ENCODE data around the gene POU6F1. TPM values are rescaled to one million over a fixed set of nuclear protein-coding genes. Genes with fewer than 3 reads are reported as not detected.
A peak's percentile ranks its signal among the peaks of the same experiment; 100 is the strongest.

Gene POU6F1, protein sequence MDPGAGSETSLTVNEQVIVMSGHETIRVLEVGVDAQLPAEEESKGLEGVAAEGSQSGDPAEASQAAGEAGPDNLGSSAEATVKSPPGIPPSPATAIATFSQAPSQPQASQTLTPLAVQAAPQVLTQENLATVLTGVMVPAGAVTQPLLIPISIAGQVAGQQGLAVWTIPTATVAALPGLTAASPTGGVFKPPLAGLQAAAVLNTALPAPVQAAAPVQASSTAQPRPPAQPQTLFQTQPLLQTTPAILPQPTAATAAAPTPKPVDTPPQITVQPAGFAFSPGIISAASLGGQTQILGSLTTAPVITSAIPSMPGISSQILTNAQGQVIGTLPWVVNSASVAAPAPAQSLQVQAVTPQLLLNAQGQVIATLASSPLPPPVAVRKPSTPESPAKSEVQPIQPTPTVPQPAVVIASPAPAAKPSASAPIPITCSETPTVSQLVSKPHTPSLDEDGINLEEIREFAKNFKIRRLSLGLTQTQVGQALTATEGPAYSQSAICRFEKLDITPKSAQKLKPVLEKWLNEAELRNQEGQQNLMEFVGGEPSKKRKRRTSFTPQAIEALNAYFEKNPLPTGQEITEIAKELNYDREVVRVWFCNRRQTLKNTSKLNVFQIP
- total RNA-seq (2021) (5.3 and 7.0 TPM in 2 replicates), Bru-seq, nascent RNA (percentile 38 among the genes with signal in this experiment), BruChase-seq, experiment 1, labeled RNA remaining after a 2-hour chase (percentile 45 among the genes with signal in this experiment), BruChase-seq, experiment 2, labeled RNA remaining after a 6-hour chase (percentile 43 among the genes with signal in this experiment)
- long read RNA-seq: 0 reads

DNA sequence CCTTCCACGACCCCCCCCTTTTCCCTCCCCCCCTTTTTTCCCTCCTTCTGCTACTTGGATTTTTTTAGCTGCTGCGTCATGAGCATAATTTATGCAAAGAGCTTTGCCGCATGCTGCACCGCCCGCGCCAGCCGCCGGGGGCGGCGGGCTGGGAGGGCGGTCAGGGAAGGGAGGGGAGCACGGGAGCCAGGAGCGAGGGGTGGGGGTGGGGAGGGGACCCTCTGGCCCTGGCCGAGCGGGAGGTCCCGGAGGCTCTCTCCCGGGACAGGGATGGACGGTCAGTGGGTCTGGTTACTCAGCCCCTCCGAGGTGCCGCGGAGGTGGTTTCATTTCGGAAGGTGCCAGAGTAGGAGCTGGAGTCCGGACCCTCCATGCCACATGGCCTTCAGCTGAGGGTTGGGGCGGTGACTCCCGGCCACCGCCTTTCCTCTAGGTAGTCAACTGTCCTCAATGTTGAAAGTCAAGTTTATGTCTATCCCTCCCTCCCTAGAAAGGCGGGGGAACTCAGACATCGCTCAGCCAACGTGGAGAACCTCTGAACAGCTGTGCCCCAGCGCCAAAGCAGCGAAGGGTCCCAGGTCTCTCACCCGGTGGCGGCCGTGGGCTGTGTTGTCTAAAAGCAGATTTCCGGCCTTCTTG, at the start of gene POU6F1:
POU6F1 (minus strand) TSS at position 95 of the 639 bp plus-strand sequence. CDS start 11,226 bp downstream, outside the sequence.
- TF ChIP-seq, protein P1, sequence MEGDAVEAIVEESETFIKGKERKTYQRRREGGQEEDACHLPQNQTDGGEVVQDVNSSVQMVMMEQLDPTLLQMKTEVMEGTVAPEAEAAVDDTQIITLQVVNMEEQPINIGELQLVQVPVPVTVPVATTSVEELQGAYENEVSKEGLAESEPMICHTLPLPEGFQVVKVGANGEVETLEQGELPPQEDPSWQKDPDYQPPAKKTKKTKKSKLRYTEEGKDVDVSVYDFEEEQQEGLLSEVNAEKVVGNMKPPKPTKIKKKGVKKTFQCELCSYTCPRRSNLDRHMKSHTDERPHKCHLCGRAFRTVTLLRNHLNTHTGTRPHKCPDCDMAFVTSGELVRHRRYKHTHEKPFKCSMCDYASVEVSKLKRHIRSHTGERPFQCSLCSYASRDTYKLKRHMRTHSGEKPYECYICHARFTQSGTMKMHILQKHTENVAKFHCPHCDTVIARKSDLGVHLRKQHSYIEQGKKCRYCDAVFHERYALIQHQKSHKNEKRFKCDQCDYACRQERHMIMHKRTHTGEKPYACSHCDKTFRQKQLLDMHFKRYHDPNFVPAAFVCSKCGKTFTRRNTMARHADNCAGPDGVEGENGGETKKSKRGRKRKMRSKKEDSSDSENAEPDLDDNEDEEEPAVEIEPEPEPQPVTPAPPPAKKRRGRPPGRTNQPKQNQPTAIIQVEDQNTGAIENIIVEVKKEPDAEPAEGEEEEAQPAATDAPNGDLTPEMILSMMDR (conservative IDR thresholded peaks at IDR 0.05): peak; percentile 69
- TF ChIP-seq EZH2 (IDR thresholded peaks at IDR 0.05; ENCODE audit: low read depth): no peak
- BruUV-seq (replicated peaks): TSS peak; percentile 53

DNA sequence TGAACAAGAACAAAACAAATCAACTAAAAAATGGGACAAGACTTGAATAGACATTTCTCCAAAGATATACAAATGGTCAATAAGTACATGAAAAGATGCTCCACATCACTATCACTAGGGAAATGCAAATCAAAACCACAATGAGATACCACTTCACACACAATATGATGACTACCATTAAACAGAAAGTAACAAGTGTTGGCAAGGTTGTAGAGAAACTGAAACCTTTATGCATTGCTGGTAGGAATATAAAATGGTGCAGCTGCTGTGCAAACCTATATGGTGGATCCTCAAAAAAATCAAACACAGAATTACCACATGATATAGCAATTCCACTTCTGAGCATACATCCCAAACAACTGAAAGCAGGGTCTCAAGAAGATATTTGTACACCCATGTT, 47.2 kb upstream of the POU6F1 start:
- Histone ChIP-seq H3K9me2 (ENCODE audit: insufficient read depth) (no peaks in the 10 kb centered on the region), H3K27ac (no peak overlapping the region), H3K4me2 (no peak overlapping the region), H3K27me3 (ENCODE audit: insufficient read depth, low read depth) (no peaks in the 10 kb centered on the region), H3F3A (ENCODE audit: insufficient read depth, low read depth) (peaks cover 21% of the 10 kb centered on the region), H2AFZ (no peak overlapping the region), H3K9me3 (ENCODE audit: insufficient read depth, low read depth) (no peaks in the 10 kb centered on the region), H3K79me2 (ENCODE audit: low read depth) (peaks cover 75% of the 10 kb centered on the region), H3K4me3 (no peak overlapping the region), H4K20me1 (ENCODE audit: insufficient read depth) (no peaks in the 10 kb centered on the region; the same call in 1 of the 2 replicates), H3K36me3 (ENCODE audit: low read depth) (peaks cover 27% of the 10 kb centered on the region), H3K4me1 (replicated peaks; ENCODE audit: insufficient read depth) (peaks cover 26% of the 10 kb centered on the region; the same call in 1 of the 2 replicates)
- no peak for TF ChIP-seq EZH2 (IDR thresholded peaks at IDR 0.05; ENCODE audit: low read depth)
- TF ChIP-seq, protein P1 (conservative IDR thresholded peaks at IDR 0.05): no peak
- CTCF ChIA-PET: no interaction called here
- no TSS peak for BruUV-seq (replicated peaks)
- POLR2A ChIA-PET (ENCODE audit: unreplicated experiment): no interaction called here
- no peak for DNase-seq
- intact Hi-C loops (cut with micrococcal nuclease; ENCODE audit: unreplicated experiment): no loop called here

More for the DNA sequence above, at the start of gene POU6F1:
- Histone ChIP-seq H3K79me2 (ENCODE audit: low read depth) (no peaks in the 10 kb centered on the region), H3K4me1 (replicated peaks; ENCODE audit: insufficient read depth) (peaks cover 9% of the 10 kb centered on the region), H3K9me2 (ENCODE audit: insufficient read depth) (no peaks in the 10 kb centered on the region), H2AFZ (peak within 1 kb of the TSS; percentile 83), H3K36me3 (ENCODE audit: low read depth) (no peaks in the 10 kb centered on the region), H3K9me3 (ENCODE audit: insufficient read depth, low read depth) (no peaks in the 10 kb centered on the region), H4K20me1 (ENCODE audit: insufficient read depth) (no peaks in the 10 kb centered on the region), H3K4me3 (peak within 1 kb of the TSS; percentile 70), H3F3A (ENCODE audit: insufficient read depth, low read depth) (peaks cover 12% of the 10 kb centered on the region; the same call in 1 of the 2 replicates), H3K27me3 (ENCODE audit: insufficient read depth, low read depth) (no peaks in the 10 kb centered on the region), H3K4me2 (peak within 1 kb of the TSS; percentile 92), H3K27ac (no peak within 1 kb of the TSS)
- ChIA-PET CTCF (interaction anchor here (0.5 to 0.7 kb wide), 5 partner anchors 25 to 1451 kb away, joined by 3 to 5 read pairs (median 4); no protein-coding TSS in a partner anchor), POLR2A (ENCODE audit: unreplicated experiment) (interaction anchor here (0.5 to 1.3 kb wide), 5 partner anchors 20 to 994 kb away, joined by 3 to 11 read pairs (median 5); partner anchors contain the start of gene DAZAP2)
- peak; percentile 62 to 63 for DNase-seq
- intact Hi-C loops (cut with micrococcal nuclease; ENCODE audit: unreplicated experiment): no loop called here

DNA sequence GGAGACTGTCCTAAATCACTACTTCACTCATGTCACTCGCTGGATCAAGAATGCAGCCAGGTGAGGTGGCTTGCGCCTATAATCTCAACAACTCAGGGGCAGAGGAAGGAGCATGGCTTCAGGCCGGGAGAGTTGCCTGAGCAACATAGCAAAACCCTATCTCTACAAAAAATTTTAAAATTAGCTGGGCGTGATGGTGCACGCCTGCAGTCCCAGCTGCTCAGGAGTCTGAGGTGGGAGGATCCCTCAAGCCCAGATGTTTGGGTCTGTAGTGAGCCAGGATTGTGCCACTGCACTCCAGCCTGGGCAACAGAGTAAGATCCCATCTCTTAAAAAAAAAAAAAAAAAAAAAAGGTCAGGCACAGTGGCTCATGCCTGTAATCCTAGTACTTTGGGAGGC, 46.4 kb upstream of the POU6F1 start:
- no peaks in the 10 kb centered on the region; the same call in 1 of the 2 replicates for H4K20me1 ChIP-seq (ENCODE audit: insufficient read depth)
- no peak overlapping the region for H3K4me2 ChIP-seq
- no peak for TF ChIP-seq EZH2 (IDR thresholded peaks at IDR 0.05; ENCODE audit: low read depth)
- TF ChIP-seq, protein P1 (conservative IDR thresholded peaks at IDR 0.05): no peak
- peaks cover 18% of the 10 kb centered on the region for H3F3A ChIP-seq (ENCODE audit: insufficient read depth, low read depth)
- H3K79me2 ChIP-seq (ENCODE audit: low read depth): peaks cover 77% of the 10 kb centered on the region
- no peak overlapping the region for H3K27ac ChIP-seq
- POLR2A ChIA-PET (ENCODE audit: unreplicated experiment): no interaction called here
- no peaks in the 10 kb centered on the region for H3K27me3 ChIP-seq (ENCODE audit: insufficient read depth, low read depth)
- CTCF ChIA-PET: no interaction called here
- H3K4me3 ChIP-seq: no peak overlapping the region
- BruUV-seq (replicated peaks): no TSS peak
- peaks cover 27% of the 10 kb centered on the region for H3K36me3 ChIP-seq (ENCODE audit: low read depth)
- DNase-seq: no peak
- intact Hi-C loops (cut with micrococcal nuclease; ENCODE audit: unreplicated experiment): no loop called here
- H3K9me2 ChIP-seq (ENCODE audit: insufficient read depth): no peaks in the 10 kb centered on the region
- H3K9me3 ChIP-seq (ENCODE audit: insufficient read depth, low read depth): no peaks in the 10 kb centered on the region
- H3K4me1 ChIP-seq (replicated peaks; ENCODE audit: insufficient read depth): peaks cover 26% of the 10 kb centered on the region; the same call in 1 of the 2 replicates
- H2AFZ ChIP-seq: no peak overlapping the region
